ENCODE measurements around the gene LDLRAD4.

Gene LDLRAD4

DNA sequence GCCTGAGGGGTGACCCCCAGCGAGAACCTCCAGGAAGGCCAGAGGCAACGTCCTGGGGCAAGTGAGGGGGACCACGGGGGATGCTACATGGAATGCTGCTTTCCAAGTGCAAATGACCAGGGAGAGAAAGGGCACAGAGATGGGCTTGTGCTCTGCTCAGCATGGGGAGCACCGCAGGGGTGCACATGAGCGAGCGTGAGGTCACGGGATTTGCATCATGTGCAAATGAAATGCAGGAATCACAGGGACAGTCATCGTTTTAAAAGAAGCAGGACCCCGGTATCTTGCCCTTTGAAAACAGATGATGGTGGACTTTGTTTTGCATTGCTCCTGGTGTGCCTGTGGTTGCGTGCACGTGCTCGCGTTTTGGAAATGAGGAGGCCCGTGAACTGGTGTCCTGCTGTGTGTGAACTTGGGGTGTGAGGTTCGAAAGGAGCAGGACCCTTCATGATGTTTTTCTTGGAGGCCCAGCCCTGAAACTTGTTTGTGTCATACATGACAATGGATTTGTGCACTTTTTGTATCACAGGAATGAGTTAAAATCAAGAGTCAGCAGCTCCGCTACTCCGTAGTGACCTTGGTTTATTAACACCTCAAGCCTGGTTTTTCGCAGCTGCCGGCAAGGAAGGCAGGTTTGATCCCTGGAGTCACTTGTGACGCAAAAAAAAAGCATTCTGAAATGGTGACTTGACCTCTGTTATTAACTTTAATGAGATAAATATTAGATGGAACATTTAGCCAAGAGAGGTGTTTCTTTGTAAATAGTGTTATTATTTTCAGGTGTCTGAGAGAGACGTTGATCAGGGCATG is 234.5 kb downstream of the LDLRAD4 start (continued):
- no peak for TF ChIP-seq ZNF70 (CRISPR knock-in tag; IDR thresholded peaks at IDR 0.05)
- no peak for TF ChIP-seq ISL1 (CRISPR knock-in tag; IDR thresholded peaks at IDR 0.05)
- no peak for TF ChIP-seq GLIS3 (CRISPR knock-in tag; IDR thresholded peaks at IDR 0.05)
- TF ChIP-seq, protein P1, sequence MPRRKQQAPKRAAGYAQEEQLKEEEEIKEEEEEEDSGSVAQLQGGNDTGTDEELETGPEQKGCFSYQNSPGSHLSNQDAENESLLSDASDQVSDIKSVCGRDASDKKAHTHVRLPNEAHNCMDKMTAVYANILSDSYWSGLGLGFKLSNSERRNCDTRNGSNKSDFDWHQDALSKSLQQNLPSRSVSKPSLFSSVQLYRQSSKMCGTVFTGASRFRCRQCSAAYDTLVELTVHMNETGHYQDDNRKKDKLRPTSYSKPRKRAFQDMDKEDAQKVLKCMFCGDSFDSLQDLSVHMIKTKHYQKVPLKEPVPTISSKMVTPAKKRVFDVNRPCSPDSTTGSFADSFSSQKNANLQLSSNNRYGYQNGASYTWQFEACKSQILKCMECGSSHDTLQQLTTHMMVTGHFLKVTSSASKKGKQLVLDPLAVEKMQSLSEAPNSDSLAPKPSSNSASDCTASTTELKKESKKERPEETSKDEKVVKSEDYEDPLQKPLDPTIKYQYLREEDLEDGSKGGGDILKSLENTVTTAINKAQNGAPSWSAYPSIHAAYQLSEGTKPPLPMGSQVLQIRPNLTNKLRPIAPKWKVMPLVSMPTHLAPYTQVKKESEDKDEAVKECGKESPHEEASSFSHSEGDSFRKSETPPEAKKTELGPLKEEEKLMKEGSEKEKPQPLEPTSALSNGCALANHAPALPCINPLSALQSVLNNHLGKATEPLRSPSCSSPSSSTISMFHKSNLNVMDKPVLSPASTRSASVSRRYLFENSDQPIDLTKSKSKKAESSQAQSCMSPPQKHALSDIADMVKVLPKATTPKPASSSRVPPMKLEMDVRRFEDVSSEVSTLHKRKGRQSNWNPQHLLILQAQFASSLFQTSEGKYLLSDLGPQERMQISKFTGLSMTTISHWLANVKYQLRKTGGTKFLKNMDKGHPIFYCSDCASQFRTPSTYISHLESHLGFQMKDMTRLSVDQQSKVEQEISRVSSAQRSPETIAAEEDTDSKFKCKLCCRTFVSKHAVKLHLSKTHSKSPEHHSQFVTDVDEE (CRISPR knock-in tag; IDR thresholded peaks at IDR 0.05) = no peak

DNA sequence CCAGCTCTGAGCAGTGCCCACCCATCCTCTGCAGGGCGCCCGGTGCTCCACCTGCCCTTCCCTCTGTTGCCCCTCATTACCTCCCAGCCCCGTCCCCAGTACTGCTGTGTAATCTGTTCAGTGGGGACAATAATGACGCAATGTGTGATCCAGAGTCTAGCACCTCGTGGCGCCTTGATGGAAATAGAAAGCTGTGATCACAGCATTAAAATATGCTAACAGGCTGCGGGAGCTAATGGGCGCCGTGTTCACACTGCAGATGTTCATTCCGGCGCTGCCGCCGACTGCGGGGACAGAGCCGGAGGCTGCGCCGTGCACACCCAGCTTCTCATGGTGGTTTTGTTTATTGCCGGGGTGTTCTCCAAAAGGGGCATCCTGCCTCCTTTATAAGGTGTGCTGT is 235.2 kb downstream of the LDLRAD4 start:
- TF ChIP-seq, protein P2, sequence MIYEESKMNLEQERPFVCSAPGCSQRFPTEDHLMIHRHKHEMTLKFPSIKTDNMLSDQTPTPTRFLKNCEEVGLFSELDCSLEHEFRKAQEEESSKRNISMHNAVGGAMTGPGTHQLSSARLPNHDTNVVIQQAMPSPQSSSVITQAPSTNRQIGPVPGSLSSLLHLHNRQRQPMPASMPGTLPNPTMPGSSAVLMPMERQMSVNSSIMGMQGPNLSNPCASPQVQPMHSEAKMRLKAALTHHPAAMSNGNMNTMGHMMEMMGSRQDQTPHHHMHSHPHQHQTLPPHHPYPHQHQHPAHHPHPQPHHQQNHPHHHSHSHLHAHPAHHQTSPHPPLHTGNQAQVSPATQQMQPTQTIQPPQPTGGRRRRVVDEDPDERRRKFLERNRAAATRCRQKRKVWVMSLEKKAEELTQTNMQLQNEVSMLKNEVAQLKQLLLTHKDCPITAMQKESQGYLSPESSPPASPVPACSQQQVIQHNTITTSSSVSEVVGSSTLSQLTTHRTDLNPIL (CRISPR knock-in tag; IDR thresholded peaks at IDR 0.05; ENCODE audit: low read depth) = no peak
- TF ChIP-seq, protein P3, sequence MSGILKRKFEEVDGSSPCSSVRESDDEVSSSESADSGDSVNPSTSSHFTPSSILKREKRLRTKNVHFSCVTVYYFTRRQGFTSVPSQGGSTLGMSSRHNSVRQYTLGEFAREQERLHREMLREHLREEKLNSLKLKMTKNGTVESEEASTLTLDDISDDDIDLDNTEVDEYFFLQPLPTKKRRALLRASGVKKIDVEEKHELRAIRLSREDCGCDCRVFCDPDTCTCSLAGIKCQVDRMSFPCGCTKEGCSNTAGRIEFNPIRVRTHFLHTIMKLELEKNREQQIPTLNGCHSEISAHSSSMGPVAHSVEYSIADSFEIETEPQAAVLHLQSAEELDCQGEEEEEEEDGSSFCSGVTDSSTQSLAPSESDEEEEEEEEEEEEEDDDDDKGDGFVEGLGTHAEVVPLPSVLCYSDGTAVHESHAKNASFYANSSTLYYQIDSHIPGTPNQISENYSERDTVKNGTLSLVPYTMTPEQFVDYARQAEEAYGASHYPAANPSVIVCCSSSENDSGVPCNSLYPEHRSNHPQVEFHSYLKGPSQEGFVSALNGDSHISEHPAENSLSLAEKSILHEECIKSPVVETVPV (CRISPR knock-in tag; IDR thresholded peaks at IDR 0.05) = no peak
- TF ChIP-seq SNAI2 (CRISPR knock-in tag; IDR thresholded peaks at IDR 0.05) = no peak
- TF ChIP-seq TCF4 (CRISPR knock-in tag; IDR thresholded peaks at IDR 0.05; ENCODE audit: borderline replicate concordance) = no peak
- no peak for TF ChIP-seq ESRRG (CRISPR knock-in tag; IDR thresholded peaks at IDR 0.05)
- TF ChIP-seq ZFP30 (CRISPR knock-in tag; IDR thresholded peaks at IDR 0.05) = no peak
- no peak for TF ChIP-seq ZC3H10 (CRISPR knock-in tag; IDR thresholded peaks at IDR 0.05)
- TF ChIP-seq ZNF565 (CRISPR knock-in tag; conservative IDR thresholded peaks at IDR 0.05; ENCODE audit: low read depth) = no peak
- no peak for TF ChIP-seq ZNF70 (CRISPR knock-in tag; IDR thresholded peaks at IDR 0.05)
- no peak for TF ChIP-seq BACH2 (CRISPR knock-in tag; IDR thresholded peaks at IDR 0.05; ENCODE audit: borderline replicate concordance)
- ATAC-seq = no peak

DNA sequence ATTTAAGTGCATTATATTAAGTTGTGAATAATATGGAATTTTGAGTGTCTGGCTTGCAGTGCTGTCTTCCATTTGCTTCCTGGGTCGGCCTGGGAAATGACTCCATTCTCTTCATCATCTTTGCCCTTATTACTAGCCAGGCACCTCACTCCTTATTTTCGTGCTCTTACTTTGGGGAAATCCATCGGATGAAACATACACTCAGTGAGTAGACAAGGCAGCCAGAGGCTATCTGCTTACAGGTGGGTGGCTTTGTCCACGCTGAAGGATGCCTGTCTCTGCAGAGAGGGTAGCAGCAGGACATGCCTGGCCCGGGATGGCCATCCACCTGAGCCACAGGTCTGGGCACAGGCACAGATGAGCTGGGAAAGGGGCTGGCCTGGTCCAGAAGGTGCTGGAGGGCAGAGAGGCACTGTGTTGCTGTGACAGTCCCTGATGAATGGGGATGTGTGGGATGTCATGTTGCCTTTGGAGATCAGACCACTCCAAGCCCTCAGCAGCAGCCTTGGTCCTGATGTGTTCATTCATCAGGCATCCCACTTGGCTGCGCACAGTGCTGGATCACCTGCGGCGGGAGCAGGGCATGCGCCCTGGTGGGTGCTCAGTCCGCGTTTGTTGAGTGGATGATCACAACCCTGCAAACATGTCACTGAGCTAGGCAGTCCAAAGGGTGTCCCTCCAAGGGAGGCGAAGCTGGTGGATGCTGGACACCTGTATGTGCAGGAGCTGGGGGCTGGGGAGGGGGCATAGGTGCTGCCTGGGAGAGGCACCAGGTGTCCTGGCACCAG is 236.0 kb downstream of the LDLRAD4 start:
- TF ChIP-seq ZNF70 (CRISPR knock-in tag; IDR thresholded peaks at IDR 0.05) = no peak
- no peak for TF ChIP-seq TOX (CRISPR knock-in tag; IDR thresholded peaks at IDR 0.05; ENCODE audit: borderline replicate concordance)
- no peak for TF ChIP-seq ZFP3 (CRISPR knock-in tag; IDR thresholded peaks at IDR 0.05)

DNA sequence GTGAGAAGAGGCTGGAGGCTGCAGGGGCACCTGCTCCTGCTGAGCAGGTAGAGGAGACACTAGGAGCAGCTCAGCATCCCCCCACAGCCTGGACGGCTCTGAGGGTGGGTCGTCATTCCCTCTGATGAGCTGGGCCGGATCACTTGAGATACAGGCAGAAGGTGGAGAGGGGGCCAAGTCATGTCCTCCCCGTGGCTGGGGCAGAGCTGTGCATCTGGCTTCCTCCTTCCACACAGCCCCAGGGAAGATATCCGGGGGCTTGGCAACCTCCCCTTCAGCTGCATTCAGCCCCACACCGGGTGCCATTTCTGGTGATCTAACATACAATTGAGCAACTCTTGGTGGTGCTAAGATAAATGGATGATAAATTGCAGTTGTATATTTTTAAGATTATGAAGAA is 236.9 kb downstream of the LDLRAD4 start:
- ATAC-seq = no peak
- TF ChIP-seq ZFP30 (CRISPR knock-in tag; IDR thresholded peaks at IDR 0.05) (no peak), OSR1 (CRISPR knock-in tag; IDR thresholded peaks at IDR 0.05) (no peak), ZFP3 (CRISPR knock-in tag; IDR thresholded peaks at IDR 0.05) (no peak), ZNF8 (CRISPR knock-in tag; IDR thresholded peaks at IDR 0.05) (no peak), TCF4 (CRISPR knock-in tag; IDR thresholded peaks at IDR 0.05; ENCODE audit: borderline replicate concordance) (no peak), BACH2 (CRISPR knock-in tag; IDR thresholded peaks at IDR 0.05; ENCODE audit: borderline replicate concordance) (no peak), RARB (CRISPR knock-in tag; IDR thresholded peaks at IDR 0.05) (no peak), GLIS3 (CRISPR knock-in tag; IDR thresholded peaks at IDR 0.05) (no peak), PPARA (CRISPR knock-in tag; IDR thresholded peaks at IDR 0.05; ENCODE audit: borderline replicate concordance) (no peak), ARNTL (CRISPR knock-in tag; IDR thresholded peaks at IDR 0.05; ENCODE audit: borderline replicate concordance, low read depth) (no peak), CSDC2 (CRISPR knock-in tag; IDR thresholded peaks at IDR 0.05) (no peak)
- TF ChIP-seq, protein P2 (CRISPR knock-in tag; IDR thresholded peaks at IDR 0.05; ENCODE audit: low read depth) = no peak
- TF ChIP-seq, protein P3 (CRISPR knock-in tag; IDR thresholded peaks at IDR 0.05) = no peak
- TF ChIP-seq, protein P1 (CRISPR knock-in tag; IDR thresholded peaks at IDR 0.05) = no peak

More for the DNA sequence above, 236.0 kb downstream of the LDLRAD4 start:
- ATAC-seq = no peak

All from SK-N-SH treated with all-trans-retinoic acid at 6 μM for 48 hours (cell line).